Osteoblast (primary cell): ENCODE measurements around the gene ATG4D. TPM values are rescaled to one million over a fixed set of nuclear protein-coding genes. Genes with fewer than 3 reads are reported as not detected.

Experiments
- DNase-seq: peaks from one replicate; pipeline ENCODE4 v3.0.0; 2011; ENCODE audit warnings: low spot score, mixed read lengths; ENCODE audit not compliant: insufficient read length; ENCODE audit errors: missing footprints
- H2AFZ ChIP-seq: 2 replicates; pipeline ENCODE4 v1.6.0; 2011; ENCODE audit warnings: mild to moderate bottlenecking, low read length
- H3K27ac ChIP-seq: 2 replicates; pipeline ENCODE4 v1.5.1; 2011; ENCODE audit warnings: mild to moderate bottlenecking, low read depth, low read length, moderate library complexity
- H3K27me3 ChIP-seq: 2 replicates; pipeline ENCODE4 v1.6.0; 2012; ENCODE audit warnings: mild to moderate bottlenecking, control low read depth, inconsistent platforms, low read length, moderate library complexity; ENCODE audit not compliant: insufficient read depth
- H3K36me3 ChIP-seq: 2 replicates; pipeline ENCODE4 v1.5.1; 2011; ENCODE audit warnings: mild to moderate bottlenecking, low read length, control low read depth, moderate library complexity; ENCODE audit not compliant: insufficient read depth
- H3K4me1 ChIP-seq: 2 replicates; pipeline ENCODE4 v1.5.1; 2011; ENCODE audit warnings: mild to moderate bottlenecking, low read length, control low read depth, moderate library complexity; ENCODE audit not compliant: insufficient read depth
- H3K4me2 ChIP-seq: 2 replicates; pipeline ENCODE4 v1.6.0; 2011; ENCODE audit warnings: mild to moderate bottlenecking, low read length; ENCODE audit not compliant: insufficient read depth
- H3K4me3 ChIP-seq: fragments of 200-600 bp; sonication (generic); 3 replicates; pipeline ENCODE4 v1.5.1; 2012; ENCODE audit warnings: mild to moderate bottlenecking, low read length, inconsistent platforms; ENCODE audit not compliant: insufficient read depth
- H3K79me2 ChIP-seq: 2 replicates; pipeline ENCODE4 v1.6.0; 2012; ENCODE audit warnings: mild to moderate bottlenecking, low read length, control low read depth, inconsistent platforms; ENCODE audit not compliant: insufficient read depth
- H3K9me3 ChIP-seq: 2 replicates; pipeline ENCODE4 v1.5.1; 2011; ENCODE audit warnings: low read depth, low read length, control low read depth
- H4K20me1 ChIP-seq: 2 replicates; pipeline ENCODE4 v1.6.0; 2012; ENCODE audit warnings: mild to moderate bottlenecking, low read length, control low read depth; ENCODE audit not compliant: insufficient read depth
- CTCF ChIP-seq: IDR thresholded peaks from 2 replicates; pipeline ENCODE4 v1.5.1; 2011; ENCODE audit warnings: mild to moderate bottlenecking, low read depth, low read length, moderate library complexity; ENCODE audit errors: extremely low read depth
- total RNA-seq: library from RNA; depleted of rRNA; stranded (reverse); fragments of >200 nt; gene quantifications from 2 replicates; pipeline ENCODE4 v1.2.3, GENCODE V29; 2012

ATG4D gene
- total RNA-seq, 1 donor, result 11.6 TPM

GRCh38 chr19:10501971-10502523 lies 41.7 kb upstream of the ATG4D start:
- H3K4me1 ChIP-seq, result peaks cover 12% of the 10 kb centered on the region
- H4K20me1 ChIP-seq, result peaks cover 8% of the 10 kb centered on the region
- H2AFZ ChIP-seq, result peak overlapping the region; percentile 84
- H3K79me2 ChIP-seq, result peaks cover 45% of the 10 kb centered on the region
- no peaks in the 10 kb centered on the region for H3K9me3 ChIP-seq
- peak overlapping the region; percentile 79 for H3K4me2 ChIP-seq
- peak overlapping the region; percentile 95 for H3K4me3 ChIP-seq
- no peaks in the 10 kb centered on the region for H3K27me3 ChIP-seq
- H3K27ac ChIP-seq, result peak overlapping the region; percentile 93
- H3K36me3 ChIP-seq, result peaks cover 14% of the 10 kb centered on the region
- peak; percentile 94 for DNase-seq
- no peak for TF ChIP-seq CTCF

GRCh38 chr19:10502524-10503001 lies 41.1 kb upstream of the ATG4D start:
- peak; percentile 100 for DNase-seq
- peaks cover 5% of the 10 kb centered on the region for H4K20me1 ChIP-seq
- no peak for TF ChIP-seq CTCF

GRCh38 chr19:10503002-10503789 lies 40.5 kb upstream of the ATG4D start, which contains the start of gene KEAP1:
TSS of gene KEAP1 (minus strand) at chr19:10503356. CDS start at chr19:10500033, 3,323 bp downstream.
- H3K27ac ChIP-seq, result peak within 1 kb of the TSS; percentile 93
- H3K4me2 ChIP-seq, result peak within 1 kb of the TSS; percentile 79
- peaks cover 9% of the 10 kb centered on the region for H3K36me3 ChIP-seq
- no peaks in the 10 kb centered on the region for H3K27me3 ChIP-seq
- peaks cover 37% of the 10 kb centered on the region for H3K79me2 ChIP-seq
- peaks cover 5% of the 10 kb centered on the region for H4K20me1 ChIP-seq
- H3K9me3 ChIP-seq, result no peaks in the 10 kb centered on the region
- H3K4me3 ChIP-seq, result peak within 1 kb of the TSS; percentile 95
- DNase-seq, result peak; percentile 87
- no peak for TF ChIP-seq CTCF
- H2AFZ ChIP-seq, result peak within 1 kb of the TSS; percentile 84
- H3K4me1 ChIP-seq, result peaks cover 12% of the 10 kb centered on the region

More at GRCh38 chr19:10502524-10503001, 41.1 kb upstream of the ATG4D start:
- H3K27ac ChIP-seq, result peak overlapping the region; percentile 93
- peaks cover 9% of the 10 kb centered on the region for H3K36me3 ChIP-seq
- no peaks in the 10 kb centered on the region for H3K9me3 ChIP-seq
- H3K4me3 ChIP-seq, result peak overlapping the region; percentile 95
- peak overlapping the region; percentile 84 for H2AFZ ChIP-seq
- H3K4me1 ChIP-seq, result peaks cover 12% of the 10 kb centered on the region
- H3K27me3 ChIP-seq, result no peaks in the 10 kb centered on the region
- peaks cover 40% of the 10 kb centered on the region for H3K79me2 ChIP-seq
- peak overlapping the region; percentile 79 for H3K4me2 ChIP-seq
